ENCODE results near the gene ADCY4. TPM values are rescaled to one million over a fixed set of nuclear protein-coding genes. Genes with fewer than 3 reads are reported as not detected.

ADCY4 gene
- total and polyA plus RNA-seq, 2 of the 13 experiments (the other 11 are each of a cell fraction or from before 2014, with no cell fraction given): 0.03 TPM; not detected in 1

DNA sequence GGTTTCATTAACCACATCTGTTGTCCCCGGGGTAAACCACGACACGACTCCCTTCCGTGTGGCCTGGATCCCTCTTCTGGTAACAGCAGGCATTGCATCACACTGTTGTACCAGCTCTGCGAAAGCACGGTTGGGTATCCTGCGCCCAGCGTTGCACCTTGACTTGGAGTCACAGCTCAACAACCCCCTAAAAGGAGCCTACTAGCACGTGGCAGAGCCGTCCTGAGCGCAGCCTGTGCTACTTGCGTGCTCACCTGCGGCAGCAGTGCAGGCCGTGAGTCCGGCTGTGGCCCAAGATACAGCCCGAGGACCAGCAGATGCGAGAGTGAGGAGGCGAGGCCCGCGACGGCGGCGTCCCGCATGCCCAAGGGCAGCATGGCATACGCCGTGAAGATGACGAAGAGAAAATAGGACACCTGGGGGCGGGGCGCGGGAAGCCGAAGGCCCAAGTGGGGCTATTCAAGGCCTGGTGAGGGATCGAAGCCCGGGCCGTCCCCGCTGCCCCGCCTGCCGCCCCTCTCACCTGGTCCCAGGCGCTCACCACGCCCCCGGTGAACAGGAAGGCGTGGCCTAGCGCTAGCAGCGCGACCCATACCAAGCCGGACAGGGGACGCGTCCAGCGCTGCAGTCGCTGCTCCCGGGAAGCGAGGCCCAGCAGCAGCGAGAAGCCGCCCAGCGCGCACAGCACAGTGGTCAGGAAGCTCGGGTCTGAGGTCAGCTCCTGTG lies 2.4 kb downstream of the ADCY4 start (continued):
- no peak for TF ChIP-seq ZNF703 (CRISPR knock-in tag; IDR thresholded peaks at IDR 0.05; ENCODE audit: borderline replicate concordance)
- TF ChIP-seq REXO4 (CRISPR knock-in tag; IDR thresholded peaks at IDR 0.05; ENCODE audit: borderline replicate concordance): no peak
- TF ChIP-seq ETV6 (CRISPR knock-in tag; conservative IDR thresholded peaks at IDR 0.05): peak; percentile 86
- TF ChIP-seq PAF1 (CRISPR knock-in tag; IDR thresholded peaks at IDR 0.05): no peak
- TF ChIP-seq, protein P1, sequence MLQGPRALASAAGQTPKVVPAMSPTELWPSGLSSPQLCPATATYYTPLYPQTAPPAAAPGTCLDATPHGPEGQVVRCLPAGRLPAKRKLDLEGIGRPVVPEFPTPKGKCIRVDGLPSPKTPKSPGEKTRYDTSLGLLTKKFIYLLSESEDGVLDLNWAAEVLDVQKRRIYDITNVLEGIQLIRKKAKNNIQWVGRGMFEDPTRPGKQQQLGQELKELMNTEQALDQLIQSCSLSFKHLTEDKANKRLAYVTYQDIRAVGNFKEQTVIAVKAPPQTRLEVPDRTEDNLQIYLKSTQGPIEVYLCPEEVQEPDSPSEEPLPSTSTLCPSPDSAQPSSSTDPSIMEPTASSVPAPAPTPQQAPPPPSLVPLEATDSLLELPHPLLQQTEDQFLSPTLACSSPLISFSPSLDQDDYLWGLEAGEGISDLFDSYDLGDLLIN (CRISPR knock-in tag; IDR thresholded peaks at IDR 0.05; ENCODE audit: borderline replicate concordance): peak; percentile 9; the same call in 1 of the 2 replicates
- no peak for TF ChIP-seq CBX1 (IDR thresholded peaks at IDR 0.05; ENCODE audit: low read depth)
- no peak for TF ChIP-seq HDAC6 (IDR thresholded peaks at IDR 0.05; ENCODE audit: low read depth, low read length)
- peak; percentile 86 for TF ChIP-seq FOXO1 (CRISPR knock-in tag; IDR thresholded peaks at IDR 0.05)
- TF ChIP-seq, protein P2, sequence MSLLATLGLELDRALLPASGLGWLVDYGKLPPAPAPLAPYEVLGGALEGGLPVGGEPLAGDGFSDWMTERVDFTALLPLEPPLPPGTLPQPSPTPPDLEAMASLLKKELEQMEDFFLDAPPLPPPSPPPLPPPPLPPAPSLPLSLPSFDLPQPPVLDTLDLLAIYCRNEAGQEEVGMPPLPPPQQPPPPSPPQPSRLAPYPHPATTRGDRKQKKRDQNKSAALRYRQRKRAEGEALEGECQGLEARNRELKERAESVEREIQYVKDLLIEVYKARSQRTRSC (CRISPR knock-in tag; IDR thresholded peaks at IDR 0.05; ENCODE audit: low read depth): peak; percentile 93
- TF ChIP-seq KLF12 (CRISPR knock-in tag; IDR thresholded peaks at IDR 0.05; ENCODE audit: borderline replicate concordance): no peak
- TF ChIP-seq, protein P3, sequence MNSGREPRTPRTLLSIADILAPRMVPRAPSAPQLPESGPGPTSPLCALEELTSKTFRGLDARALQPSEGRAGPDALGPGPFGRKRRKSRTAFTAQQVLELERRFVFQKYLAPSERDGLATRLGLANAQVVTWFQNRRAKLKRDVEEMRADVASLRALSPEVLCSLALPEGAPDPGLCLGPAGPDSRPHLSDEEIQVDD (CRISPR knock-in tag; IDR thresholded peaks at IDR 0.05; ENCODE audit: borderline replicate concordance): peak; percentile 97; the same call in 1 of the 2 replicates
- peak; percentile 81 for TF ChIP-seq KMT2B (CRISPR knock-in tag; IDR thresholded peaks at IDR 0.05)
- peak; percentile 58 for TF ChIP-seq ZBTB21 (CRISPR knock-in tag; IDR thresholded peaks at IDR 0.05)
- peak; percentile 91 for TF ChIP-seq ZMYM2 (CRISPR knock-in tag; IDR thresholded peaks at IDR 0.05)
- TF ChIP-seq ZNF773 (CRISPR knock-in tag; IDR thresholded peaks at IDR 0.05; ENCODE audit: borderline replicate concordance): peak; percentile 80; the same call in 1 of the 2 replicates
- TF ChIP-seq, protein P4, sequence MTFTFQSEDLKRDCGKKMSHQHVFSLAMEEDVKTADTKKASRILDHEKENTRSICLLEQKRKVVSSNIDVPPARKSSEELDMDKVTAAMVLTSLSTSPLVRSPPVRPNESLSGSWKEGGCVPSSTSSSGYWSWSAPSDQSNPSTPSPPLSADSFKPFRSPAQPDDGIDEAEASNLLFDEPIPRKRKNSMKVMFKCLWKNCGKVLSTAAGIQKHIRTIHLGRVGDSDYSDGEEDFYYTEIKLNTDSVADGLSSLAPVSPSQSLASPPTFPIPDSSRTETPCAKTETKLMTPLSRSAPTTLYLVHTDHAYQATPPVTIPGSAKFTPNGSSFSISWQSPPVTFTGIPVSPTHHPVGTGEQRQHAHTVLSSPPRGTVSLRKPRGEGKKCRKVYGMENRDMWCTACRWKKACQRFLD (CRISPR knock-in tag; IDR thresholded peaks at IDR 0.05; ENCODE audit: borderline replicate concordance): peak; percentile 98
- peak; percentile 49; the same call in 1 of the 2 replicates for TF ChIP-seq ZNF329 (CRISPR knock-in tag; IDR thresholded peaks at IDR 0.05; ENCODE audit: low read depth)
- TF ChIP-seq PAX8 (CRISPR knock-in tag; IDR thresholded peaks at IDR 0.05; ENCODE audit: borderline replicate concordance): peak; percentile 99
- TF ChIP-seq ZNF383 (CRISPR knock-in tag; IDR thresholded peaks at IDR 0.05; ENCODE audit: borderline replicate concordance): peak; percentile 90; the same call in 1 of the 2 replicates
- TF ChIP-seq ZNF619 (CRISPR knock-in tag; IDR thresholded peaks at IDR 0.05): peak; percentile 95; the same call in 1 of the 2 replicates
- TF ChIP-seq ZNF12 (CRISPR knock-in tag; IDR thresholded peaks at IDR 0.05): peak; percentile 88

Data from HepG2 (cell line).